GM19324 (cell line): ENCODE measurements around the gene PARP3.

Source experiments
- ATAC-seq: cut with Tn5 transposase; IDR thresholded peaks from one replicate; pipeline ENCODE4 v1.9.1; 2021; ENCODE audit warnings: mild to moderate bottlenecking, moderate library complexity; ENCODE audit not compliant: unreplicated experiment, low FRiP score

Gene PARP3

GRCh38 chr3:51947215-51947900, 5.2 kb downstream of the PARP3 start:
- ATAC-seq: no peak

- no peak for ATAC-seq
Observed at GRCh38 chr3:51948016-51948580, 5.9 kb downstream of the PARP3 start.

GRCh38 chr3:51949121-51949520, 7.0 kb downstream of the PARP3 start:
- ATAC-seq: no peak

- ATAC-seq: no peak
Observed at GRCh38 chr3:51950899-51951298, 8.7 kb downstream of the PARP3 start.

GRCh38 chr3:51953445-51953844, 11.3 kb downstream of the PARP3 start:
- ATAC-seq: no peak

- ATAC-seq: no peak
Observed at GRCh38 chr3:51954105-51954504, 11.9 kb downstream of the PARP3 start.

- no peak for ATAC-seq
Observed at GRCh38 chr3:51954713-51955112, 12.6 kb downstream of the PARP3 start.

- no peak for ATAC-seq
Observed at GRCh38 chr3:51955175-51955892, 13.2 kb downstream of the PARP3 start, which contains the start of gene GPR62. GPR62 (plus strand) TSS chr3:51955381; CDS start chr3:51955653, 272 bp downstream.

- no peak for ATAC-seq
Observed at GRCh38 chr3:51955893-51956770, 14.0 kb downstream of the PARP3 start.

GRCh38 chr3:51957520-51958205, 15.5 kb downstream of the PARP3 start:
- ATAC-seq: no peak

- ATAC-seq: no peak
Observed at GRCh38 chr3:51958603-51959521, 16.7 kb downstream of the PARP3 start.

- ATAC-seq: no peak
Observed at GRCh38 chr3:51959651-51960050, 17.5 kb downstream of the PARP3 start.

GRCh38 chr3:51960386-51960785, 18.2 kb downstream of the PARP3 start:
- ATAC-seq: no peak

- ATAC-seq: no peak
Observed at GRCh38 chr3:51961011-51961410, 18.8 kb downstream of the PARP3 start.

- no peak for ATAC-seq
Observed at GRCh38 chr3:51961602-51962569, 19.7 kb downstream of the PARP3 start.

- ATAC-seq: no peak
Observed at GRCh38 chr3:51962854-51963530, 20.8 kb downstream of the PARP3 start.

- no peak for ATAC-seq
Observed at GRCh38 chr3:51963951-51964451, 21.8 kb downstream of the PARP3 start.
